Activated CD8-positive, alpha-beta memory T cell treated with anti-CD3 and anti-CD28 coated beads, Interleukin-2, amount 50 U/mL, for 4 hours (primary cell): Measurements from ENCODE around the gene MACROD1.

Experiments used
- DNase-seq: peaks from one replicate; pipeline ENCODE4 v3.0.0-alpha.2; 2020

Gene MACROD1

GRCh38 chr11:64128255-64129006 is 37.5 kb downstream of the MACROD1 start:
- DNase-seq: no peak

- DNase-seq: no peak
Measured at GRCh38 chr11:64127267-64128072, 38.4 kb downstream of the MACROD1 start.

GRCh38 chr11:64126796-64127195 is 39.1 kb downstream of the MACROD1 start:
- DNase-seq: no peak

- DNase-seq: no peak
Measured at GRCh38 chr11:64126371-64126770, 39.5 kb downstream of the MACROD1 start.

- DNase-seq: no peak
Measured at GRCh38 chr11:64125676-64126075, 40.2 kb downstream of the MACROD1 start.

GRCh38 chr11:64124147-64124546 is 41.8 kb downstream of the MACROD1 start:
- no peak for DNase-seq

GRCh38 chr11:64123679-64124078 is 42.2 kb downstream of the MACROD1 start:
- no peak for DNase-seq

- no peak for DNase-seq
Measured at GRCh38 chr11:64122411-64123410, 43.2 kb downstream of the MACROD1 start.

- DNase-seq: no peak
Measured at GRCh38 chr11:64121663-64122410, 44.1 kb downstream of the MACROD1 start.

GRCh38 chr11:64120951-64121569 is 44.9 kb downstream of the MACROD1 start:
- no peak for DNase-seq

- no peak for DNase-seq
Measured at GRCh38 chr11:64119700-64120099, 46.2 kb downstream of the MACROD1 start.

- DNase-seq: no peak
Measured at GRCh38 chr11:64118876-64119665, 46.8 kb downstream of the MACROD1 start.

- no peak for DNase-seq
Measured at GRCh38 chr11:64117763-64118459, 48.0 kb downstream of the MACROD1 start.

GRCh38 chr11:64115531-64116522 is 50.1 kb downstream of the MACROD1 start:
- DNase-seq: no peak

- DNase-seq: no peak
Measured at GRCh38 chr11:64114231-64114630, 51.7 kb downstream of the MACROD1 start.

- no peak for DNase-seq
Measured at GRCh38 chr11:64113462-64113780, 52.5 kb downstream of the MACROD1 start.

- DNase-seq: no peak
Measured at GRCh38 chr11:64112771-64113461, 53.0 kb downstream of the MACROD1 start.
